ENCODE data around the gene SUSD1.

GRCh38 chr9:112162621-112163413, 12.3 kb downstream of the SUSD1 start:
- TF ChIP-seq EZH2 (IDR thresholded peaks at IDR 0.05) (no peak), POLR2AphosphoS5 (IDR thresholded peaks at IDR 0.05; ENCODE audit: borderline replicate concordance, low read depth, low read length) (no peak)
